ENCODE data around the gene SH2D1B.

- no peak for TF ChIP-seq POLR2AphosphoS5 (IDR thresholded peaks at IDR 0.05; ENCODE audit: low read depth)
- TF ChIP-seq EZH2phosphoT487 (IDR thresholded peaks at IDR 0.05; ENCODE audit: unreplicated experiment): no peak
- TF ChIP-seq CTCF (conservative IDR thresholded peaks at IDR 0.05; ENCODE audit: low read depth in 2 of 2): no peak
- no peak for TF ChIP-seq EZH2 (IDR thresholded peaks at IDR 0.05; ENCODE audit: low read depth, unreplicated experiment)
- TF ChIP-seq CREB1 (CRISPR knock-in tag; IDR thresholded peaks at IDR 0.05; ENCODE audit: low read depth): no peak
- TF ChIP-seq ZNF114 (CRISPR knock-in tag; IDR thresholded peaks at IDR 0.05): no peak
- no peak for TF ChIP-seq ZNF462 (CRISPR knock-in tag; IDR thresholded peaks at IDR 0.05)
- TF ChIP-seq JUNB (IDR thresholded peaks at IDR 0.05; ENCODE audit: unreplicated experiment): no peak
- TF ChIP-seq ETS1 (IDR thresholded peaks at IDR 0.05): no peak
- TF ChIP-seq REST (IDR thresholded peaks at IDR 0.05; ENCODE audit: unreplicated experiment): no peak
- TF ChIP-seq NANOG (IDR thresholded peaks at IDR 0.05; ENCODE audit: borderline replicate concordance): no peak
These were observed 51.1 kb downstream of the SH2D1B start for GRCh38 chr1:162360874-162361260.
